Measurements from ENCODE around the gene SF3A1.

GRCh38 chr22:30304495-30305244 lies 52.0 kb downstream of the SF3A1 start:
- TF ChIP-seq, protein P1, sequence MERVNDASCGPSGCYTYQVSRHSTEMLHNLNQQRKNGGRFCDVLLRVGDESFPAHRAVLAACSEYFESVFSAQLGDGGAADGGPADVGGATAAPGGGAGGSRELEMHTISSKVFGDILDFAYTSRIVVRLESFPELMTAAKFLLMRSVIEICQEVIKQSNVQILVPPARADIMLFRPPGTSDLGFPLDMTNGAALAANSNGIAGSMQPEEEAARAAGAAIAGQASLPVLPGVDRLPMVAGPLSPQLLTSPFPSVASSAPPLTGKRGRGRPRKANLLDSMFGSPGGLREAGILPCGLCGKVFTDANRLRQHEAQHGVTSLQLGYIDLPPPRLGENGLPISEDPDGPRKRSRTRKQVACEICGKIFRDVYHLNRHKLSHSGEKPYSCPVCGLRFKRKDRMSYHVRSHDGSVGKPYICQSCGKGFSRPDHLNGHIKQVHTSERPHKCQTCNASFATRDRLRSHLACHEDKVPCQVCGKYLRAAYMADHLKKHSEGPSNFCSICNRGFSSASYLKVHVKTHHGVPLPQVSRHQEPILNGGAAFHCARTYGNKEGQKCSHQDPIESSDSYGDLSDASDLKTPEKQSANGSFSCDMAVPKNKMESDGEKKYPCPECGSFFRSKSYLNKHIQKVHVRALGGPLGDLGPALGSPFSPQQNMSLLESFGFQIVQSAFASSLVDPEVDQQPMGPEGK (CRISPR knock-in tag; IDR thresholded peaks at IDR 0.05) = no peak
- TF ChIP-seq HNRNPH1 (optimal IDR thresholded peaks at IDR 0.05; ENCODE audit: low read depth, low read length) = no peak
- TF ChIP-seq REXO4 (CRISPR knock-in tag; IDR thresholded peaks at IDR 0.05; ENCODE audit: borderline replicate concordance) = no peak
